PC-9 (cell line): Measurements from ENCODE around the gene BOC. TPM values are rescaled to one million over a fixed set of nuclear protein-coding genes. Genes with fewer than 3 reads are reported as not detected.

Experiments
- BruUV-seq: library from RNA; stranded (reverse); fragments of 400-500 nt; replicated peaks from 2 replicates; lab custom pipeline; 2021; lab: Mats Ljungman, UMichigan
- CTCF ChIA-PET: fragments of 300-600 bp; sonication (Branson Sonifier 250); formaldehyde crosslinking; loops from one replicate; lab custom pipeline; 2022; ENCODE audit warnings: antibody characterized with exemption; lab: Charles Lee
- POLR2A ChIA-PET: fragments of 300-600 bp; sonication (Branson Sonifier 250); formaldehyde crosslinking; loops from one replicate; lab custom pipeline; 2022; ENCODE audit warnings: antibody characterized with exemption; ENCODE audit not compliant: unreplicated experiment; lab: Charles Lee
- DNase-seq, 2 experiments: peaks; one replicate each; pipeline versions ENCODE4 v3.0.0 to v3.0.0-alpha.2; 2015 to 2022; ENCODE audit warnings: mixed read lengths in 1 of 2
- H2AFZ ChIP-seq: fragments of 200-600 bp; sonication (generic); 2 replicates; pipeline ENCODE4 v1.8.1; 2017; ENCODE audit warnings: antibody characterized with exemption
- H3F3A ChIP-seq: fragments of 200-600 bp; sonication (generic); 2 replicates; pipeline ENCODE4 v1.8.1; 2017; ENCODE audit warnings: antibody characterized with exemption, mild to moderate bottlenecking, low read depth; ENCODE audit not compliant: insufficient read depth
- H3K27ac ChIP-seq: fragments of 200-600 bp; sonication (generic); 2 replicates; pipeline ENCODE4 v1.6.1; 2016; ENCODE audit warnings: mixed run types
- H3K27me3 ChIP-seq: fragments of 200-600 bp; sonication (generic); 2 replicates; pipeline ENCODE4 v1.6.1; 2016; ENCODE audit warnings: low read depth, mixed run types; ENCODE audit not compliant: insufficient read depth
- H3K36me3 ChIP-seq: fragments of 200-600 bp; sonication (generic); 2 replicates; pipeline ENCODE4 v1.6.1; 2016; ENCODE audit warnings: low read depth, mixed run types
- H3K4me1 ChIP-seq: fragments of 200-600 bp; sonication (generic); replicated peaks from 2 replicates; pipeline ENCODE4 v1.6.1; 2016; ENCODE audit warnings: mixed run types; ENCODE audit not compliant: insufficient read depth
- H3K4me2 ChIP-seq: fragments of 200-600 bp; sonication (generic); 2 replicates; pipeline ENCODE4 v1.6.1; 2017; ENCODE audit warnings: mixed run types
- H3K4me3 ChIP-seq: fragments of 200-600 bp; sonication (generic); 2 replicates; pipeline ENCODE4 v1.6.1; 2016; ENCODE audit warnings: mixed run types
- H3K79me2 ChIP-seq: fragments of 200-600 bp; sonication (generic); 2 replicates; pipeline ENCODE4 v1.6.1; 2017; ENCODE audit warnings: low read depth, mixed run types
- H3K9me2 ChIP-seq: fragments of 200-600 bp; sonication (generic); 2 replicates; pipeline ENCODE4 v1.8.1; 2017; ENCODE audit warnings: mild to moderate bottlenecking; ENCODE audit not compliant: insufficient read depth
- H3K9me3 ChIP-seq: fragments of 200-600 bp; sonication (generic); 2 replicates; pipeline ENCODE4 v1.8.1; 2016; ENCODE audit warnings: low read depth; ENCODE audit not compliant: insufficient read depth
- H4K20me1 ChIP-seq: fragments of 200-600 bp; sonication (generic); 2 replicates; pipeline ENCODE4 v1.8.1; 2017; ENCODE audit not compliant: insufficient read depth
- CTCF ChIP-seq: fragments of 200-600 bp; sonication (generic); conservative IDR thresholded peaks from 2 replicates; pipeline ENCODE4 v1.6.1; 2017; ENCODE audit warnings: mixed run types, antibody characterized with exemption, mild to moderate bottlenecking, moderate library complexity
- EZH2 ChIP-seq: fragments of 200-600 bp; sonication (generic); IDR thresholded peaks from 2 replicates; pipeline ENCODE4 v1.8.0; 2017; ENCODE audit warnings: antibody characterized with exemption, low read depth
- intact Hi-C: fragments of 100-400 bp; cut with micrococcal nuclease; formaldehyde crosslinking; loops from one replicate; pipeline ENCODE4 v1.10.0; 2022; ENCODE audit not compliant: unreplicated experiment
- total RNA-seq: library from RNA; stranded (reverse); gene quantifications from 2 replicates; pipeline ENCODE4 v1.2.3, GENCODE V29; 2021

Gene BOC
- total RNA-seq, 1 experiment from 2014 or later: 3.0 TPM

- no peaks in the 10 kb centered on the region for H3K9me3 ChIP-seq
- DNase-seq: no peak
- no peak overlapping the region for H3K27ac ChIP-seq
- BruUV-seq: no TSS peak
- no peaks in the 10 kb centered on the region for H3K79me2 ChIP-seq
- no peaks in the 10 kb centered on the region for H3K36me3 ChIP-seq
- POLR2A ChIA-PET: no interaction called here
- no peak overlapping the region for H3K4me2 ChIP-seq
- no peak overlapping the region for H2AFZ ChIP-seq
- TF ChIP-seq CTCF (no peak), EZH2 (no peak)
- H3K27me3 ChIP-seq: no peaks in the 10 kb centered on the region
- H3K9me2 ChIP-seq: no peaks in the 10 kb centered on the region
- H4K20me1 ChIP-seq: no peaks in the 10 kb centered on the region
- no peaks in the 10 kb centered on the region for H3K4me1 ChIP-seq
- no peaks in the 10 kb centered on the region for H3F3A ChIP-seq
- intact Hi-C loops: no loop called here
- CTCF ChIA-PET: no interaction called here
- H3K4me3 ChIP-seq: no peak overlapping the region
Measured at GRCh38 chr3:113252553-113252952, 41.2 kb downstream of the BOC start.

GRCh38 chr3:113253702-113254101 is 42.3 kb downstream of the BOC start:
- intact Hi-C loops: no loop called here
- no peak for DNase-seq
- H3K9me2 ChIP-seq: no peaks in the 10 kb centered on the region
- H4K20me1 ChIP-seq: no peaks in the 10 kb centered on the region
- no peaks in the 10 kb centered on the region for H3K79me2 ChIP-seq
- no peak overlapping the region for H3K4me3 ChIP-seq
- no peak overlapping the region for H3K27ac ChIP-seq
- TF ChIP-seq EZH2 (no peak), CTCF (no peak)
- no peak overlapping the region for H2AFZ ChIP-seq
- no peaks in the 10 kb centered on the region for H3K9me3 ChIP-seq
- ChIA-PET POLR2A (no interaction called here), CTCF (no interaction called here)
- H3F3A ChIP-seq: no peaks in the 10 kb centered on the region
- H3K36me3 ChIP-seq: no peaks in the 10 kb centered on the region
- no peak overlapping the region for H3K4me2 ChIP-seq
- H3K27me3 ChIP-seq: no peaks in the 10 kb centered on the region
- H3K4me1 ChIP-seq: no peaks in the 10 kb centered on the region
- no TSS peak for BruUV-seq

- ChIA-PET CTCF (no interaction called here), POLR2A (no interaction called here)
- intact Hi-C loops: no loop called here
- no peaks in the 10 kb centered on the region for H4K20me1 ChIP-seq
- no peak overlapping the region for H2AFZ ChIP-seq
- no TSS peak for BruUV-seq
- H3F3A ChIP-seq: no peaks in the 10 kb centered on the region
- TF ChIP-seq EZH2 (no peak), CTCF (no peak)
- no peak for DNase-seq
- H3K4me2 ChIP-seq: no peak overlapping the region
- H3K27ac ChIP-seq: no peak overlapping the region
- no peak overlapping the region for H3K4me3 ChIP-seq
- no peaks in the 10 kb centered on the region for H3K9me2 ChIP-seq
- no peaks in the 10 kb centered on the region for H3K36me3 ChIP-seq
- H3K79me2 ChIP-seq: no peaks in the 10 kb centered on the region
- no peaks in the 10 kb centered on the region for H3K27me3 ChIP-seq
- H3K9me3 ChIP-seq: no peaks in the 10 kb centered on the region
- H3K4me1 ChIP-seq: no peaks in the 10 kb centered on the region
Measured at GRCh38 chr3:113254171-113254947, 43.0 kb downstream of the BOC start.
